ENCODE measurements around the gene PROZ. TPM values are rescaled to one million over a fixed set of nuclear protein-coding genes. Genes with fewer than 3 reads are reported as not detected.

Gene PROZ
- total and polyA plus RNA-seq, 5 donors, result 0.14 to 0.15 TPM; not detected in 3

DNA sequence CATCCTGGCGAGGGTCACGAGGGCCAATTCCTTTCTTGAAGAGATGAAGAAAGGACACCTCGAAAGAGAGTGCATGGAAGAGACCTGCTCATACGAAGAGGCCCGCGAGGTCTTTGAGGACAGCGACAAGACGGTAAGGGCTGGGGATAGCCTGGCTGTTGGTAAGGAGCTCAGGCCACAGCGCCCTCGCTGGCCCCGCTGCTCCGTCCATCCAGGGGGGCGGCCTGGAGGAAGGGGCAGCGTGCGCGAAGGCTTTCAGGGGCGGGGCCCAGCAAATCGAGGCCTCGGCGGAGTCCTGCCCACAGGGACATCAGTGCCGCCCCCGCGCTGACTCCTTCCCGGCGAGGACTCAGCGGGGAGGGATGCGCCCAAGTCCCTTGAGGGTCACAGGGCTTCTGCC lies 29.0 kb upstream of the PROZ start:
- H3K27ac ChIP-seq (ENCODE audit: low read length), result no peak overlapping the region
- intact Hi-C loops (cut with DNase I), result no loop called here
- H3K4me3 ChIP-seq (ENCODE audit: low read length), result peak overlapping the region; percentile 11
- peak in 1 of 3 donors; percentile 50 for DNase-seq
- no peaks in the 10 kb centered on the region for H3K27me3 ChIP-seq (ENCODE audit: control insufficient read depth, insufficient read depth)
- H3K9me3 ChIP-seq (ENCODE audit: control insufficient read depth, low read length), result no peaks in the 10 kb centered on the region
- peak; percentile 9 to 55 for ATAC-seq
- 68% methylated on average over 27 of the region's 27 CpGs for WGBS
- no peaks in the 10 kb centered on the region for H3K4me1 ChIP-seq (ENCODE audit: control insufficient read depth, insufficient read depth, low read length)

DNA sequence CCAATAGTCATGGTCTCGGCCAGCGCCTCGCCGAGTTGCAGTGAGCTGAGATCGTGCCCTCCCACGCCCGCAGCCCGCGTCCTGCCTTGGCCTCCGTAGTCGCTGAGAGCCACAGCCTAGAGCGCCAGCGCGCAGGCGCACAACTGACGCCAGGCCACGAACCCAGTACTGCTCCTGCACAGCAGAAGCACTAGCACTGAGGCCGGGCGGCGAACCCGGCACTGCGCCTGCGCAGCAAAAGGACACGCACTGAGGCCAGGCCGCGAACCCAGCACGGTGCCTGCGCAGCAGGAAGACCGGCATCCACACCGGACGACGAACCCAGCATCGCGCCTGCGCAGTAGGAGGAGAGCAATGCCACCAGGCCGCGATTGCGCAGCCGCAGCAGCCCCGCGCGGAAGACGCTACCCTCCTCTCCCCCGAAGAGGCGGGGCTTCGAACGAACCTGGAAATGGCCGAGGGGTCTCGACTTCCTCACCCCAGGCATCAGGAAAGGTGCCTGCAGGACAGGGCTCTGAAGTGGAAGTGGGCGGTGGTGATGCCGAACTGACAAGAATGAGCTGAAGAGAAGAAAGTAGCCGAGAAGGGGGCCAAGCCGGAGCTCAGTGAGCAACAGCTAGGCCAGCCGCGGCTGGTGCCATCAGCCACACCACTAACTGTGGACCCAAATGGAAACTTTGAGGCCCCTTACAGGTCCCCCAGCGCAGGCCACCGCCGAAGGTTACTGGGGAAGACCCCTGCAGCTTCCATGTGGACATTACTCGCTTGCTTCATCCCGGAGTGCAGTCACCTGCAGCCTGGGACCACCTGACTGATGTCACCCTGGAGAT lies 28.3 kb upstream of the PROZ start:
- ATAC-seq, result peak; percentile 81 to 87
- Histone ChIP-seq H3K4me3 (ENCODE audit: low read length) (peak overlapping the region; percentile 11), H3K9me3 (ENCODE audit: control insufficient read depth, low read length) (no peaks in the 10 kb centered on the region), H3K27me3 (ENCODE audit: control insufficient read depth, insufficient read depth) (no peaks in the 10 kb centered on the region), H3K4me1 (ENCODE audit: control insufficient read depth, insufficient read depth, low read length) (no peaks in the 10 kb centered on the region), H3K27ac (ENCODE audit: low read length) (no peak overlapping the region)
- WGBS, result 37% methylated on average over 60 of the region's 60 CpGs
- peak; percentile 73 to 86 (median 81) for DNase-seq
- intact Hi-C loops (cut with DNase I), result no loop called here

DNA sequence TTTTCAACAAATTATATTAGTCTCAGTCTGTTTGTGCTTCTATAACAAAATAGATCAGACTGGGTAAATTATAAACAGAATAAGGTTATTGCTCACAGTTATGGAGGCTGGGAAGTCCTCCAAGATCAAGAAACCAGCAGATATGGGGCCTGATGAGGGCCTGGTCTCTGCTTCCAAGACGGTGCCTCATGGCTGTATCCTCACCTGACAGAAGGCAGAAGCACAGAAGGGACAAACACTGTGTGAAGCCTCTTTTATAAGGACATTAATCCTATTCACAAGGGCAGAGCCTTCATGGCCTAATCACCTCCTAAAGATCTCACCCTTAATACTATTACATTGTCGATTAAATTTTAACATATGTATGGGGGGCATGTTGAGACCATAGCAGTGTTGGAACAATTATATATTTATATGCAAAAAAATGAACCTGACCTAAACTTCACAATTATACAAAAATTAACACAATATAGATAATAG lies 23.1 kb upstream of the PROZ start:
- Histone ChIP-seq H3K4me3 (ENCODE audit: low read length) (no peak overlapping the region), H3K27me3 (ENCODE audit: control insufficient read depth, insufficient read depth) (no peaks in the 10 kb centered on the region), H3K9me3 (ENCODE audit: control insufficient read depth, low read length) (no peaks in the 10 kb centered on the region), H3K27ac (ENCODE audit: low read length) (no peak overlapping the region), H3K4me1 (ENCODE audit: control insufficient read depth, insufficient read depth, low read length) (no peaks in the 10 kb centered on the region)
- ATAC-seq (no peak), DNase-seq (no peak)
- intact Hi-C loops (cut with DNase I), result no loop called here
- 88% methylated on average over 2 of the region's 2 CpGs for WGBS

DNA sequence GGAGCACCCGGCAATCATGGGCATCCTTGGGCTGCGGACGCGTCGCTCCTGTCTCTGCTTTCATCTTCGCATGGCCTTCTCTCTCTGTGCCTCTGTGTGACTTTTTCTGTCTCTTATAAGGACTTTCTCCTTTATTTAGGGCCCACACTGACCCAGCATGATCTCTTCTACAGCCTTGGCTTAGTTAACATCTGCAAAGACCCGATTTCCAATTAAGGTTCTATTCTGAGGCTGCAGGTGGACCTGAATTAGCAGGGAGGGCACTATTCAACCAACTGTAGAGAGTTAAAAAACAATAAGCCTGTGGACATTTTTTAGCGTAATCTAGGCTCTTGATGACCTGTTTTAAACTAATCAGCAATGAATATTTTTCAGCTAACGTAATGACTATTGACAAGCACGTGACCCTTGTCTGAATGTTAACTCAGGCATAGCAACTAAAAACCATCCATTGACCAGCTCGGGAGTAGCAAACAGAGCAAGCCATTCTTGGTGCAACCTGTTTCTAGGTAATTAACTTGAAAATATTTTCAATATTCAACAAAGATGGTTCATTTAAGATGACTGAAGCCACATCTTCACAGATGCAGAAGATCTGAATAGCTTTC lies 20.7 kb upstream of the PROZ start:
- Histone ChIP-seq H3K4me3 (ENCODE audit: low read length) (no peak overlapping the region), H3K4me1 (ENCODE audit: control insufficient read depth, insufficient read depth, low read length) (no peaks in the 10 kb centered on the region), H3K27ac (ENCODE audit: low read length) (no peak overlapping the region), H3K9me3 (ENCODE audit: control insufficient read depth, low read length) (no peaks in the 10 kb centered on the region), H3K27me3 (ENCODE audit: control insufficient read depth, insufficient read depth) (no peaks in the 10 kb centered on the region)
- ATAC-seq, result no peak
- DNase-seq, result no peak
- 84% methylated on average over 11 of the region's 11 CpGs for WGBS
- intact Hi-C loops (cut with DNase I), result no loop called here

DNA sequence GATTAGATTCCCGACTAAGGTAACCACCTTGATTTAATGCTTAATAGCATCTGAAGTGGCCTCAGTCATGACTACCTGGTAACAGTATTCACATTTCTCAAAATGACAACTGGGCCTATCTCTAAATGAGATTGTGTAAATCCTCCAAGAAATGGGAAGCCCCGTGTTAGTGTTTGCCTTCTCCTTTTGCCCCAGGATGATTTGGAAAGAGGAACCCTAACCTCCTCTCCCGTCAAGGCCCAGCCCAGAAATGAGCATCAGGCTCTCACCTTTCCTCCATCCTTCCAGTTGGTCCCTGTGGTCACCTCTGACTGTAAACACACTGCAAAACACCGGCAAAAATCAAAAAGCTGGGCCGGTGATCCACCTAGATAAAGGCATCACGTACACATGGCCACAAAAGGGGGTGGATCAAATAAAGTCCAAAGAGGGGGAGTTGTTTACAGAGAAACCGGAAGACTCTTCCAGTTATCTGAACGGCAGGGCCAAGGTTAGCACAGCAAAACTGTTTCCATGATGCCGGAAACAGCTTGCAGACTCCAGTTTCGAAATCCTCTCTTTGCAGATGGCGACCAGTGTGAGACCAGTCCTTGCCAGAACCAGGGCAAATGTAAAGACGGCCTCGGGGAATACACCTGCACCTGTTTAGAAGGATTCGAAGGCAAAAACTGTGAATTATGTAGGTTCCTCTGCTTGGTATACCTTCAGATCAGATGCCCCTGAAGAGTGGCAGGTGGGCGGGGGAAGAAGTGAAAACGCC lies 19.5 kb upstream of the PROZ start:
- DNase-seq, result no peak
- no peaks in the 10 kb centered on the region for H3K9me3 ChIP-seq (ENCODE audit: control insufficient read depth, low read length)
- ATAC-seq, result no peak
- H3K27me3 ChIP-seq (ENCODE audit: control insufficient read depth, insufficient read depth), result no peaks in the 10 kb centered on the region
- WGBS, result 76% methylated on average over 16 of the region's 16 CpGs
- no peak overlapping the region for H3K4me3 ChIP-seq (ENCODE audit: low read length)
- intact Hi-C loops (cut with DNase I), result no loop called here
- no peak overlapping the region for H3K27ac ChIP-seq (ENCODE audit: low read length)
- H3K4me1 ChIP-seq (ENCODE audit: control insufficient read depth, insufficient read depth, low read length), result no peaks in the 10 kb centered on the region

DNA sequence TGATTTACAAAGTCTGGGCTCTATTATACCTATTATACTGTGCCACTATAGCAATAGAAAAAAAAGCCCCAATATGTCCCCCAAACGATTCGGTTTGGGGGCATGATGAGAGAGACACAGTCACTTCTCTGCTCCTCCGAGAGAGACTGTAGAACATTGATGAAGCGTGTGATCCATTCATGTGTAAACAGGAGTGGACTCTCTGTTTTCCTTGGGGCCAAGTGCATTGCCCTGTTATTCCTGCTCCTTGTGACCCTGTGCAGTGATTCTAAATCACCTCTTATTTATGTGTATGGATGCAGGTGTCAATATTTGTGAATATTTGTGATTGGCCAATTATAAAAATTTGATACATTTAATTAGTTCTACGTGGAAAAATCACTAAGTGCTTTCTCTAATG lies 18.9 kb upstream of the PROZ start:
- ATAC-seq (no peak), DNase-seq (no peak)
- intact Hi-C loops (cut with DNase I), result no loop called here
- Histone ChIP-seq H3K27me3 (ENCODE audit: control insufficient read depth, insufficient read depth) (no peaks in the 10 kb centered on the region), H3K4me3 (ENCODE audit: low read length) (no peak overlapping the region), H3K4me1 (ENCODE audit: control insufficient read depth, insufficient read depth, low read length) (no peaks in the 10 kb centered on the region), H3K9me3 (ENCODE audit: control insufficient read depth, low read length) (no peaks in the 10 kb centered on the region), H3K27ac (ENCODE audit: low read length) (no peak overlapping the region)
- 85% methylated on average over 5 of the region's 5 CpGs for WGBS

DNA sequence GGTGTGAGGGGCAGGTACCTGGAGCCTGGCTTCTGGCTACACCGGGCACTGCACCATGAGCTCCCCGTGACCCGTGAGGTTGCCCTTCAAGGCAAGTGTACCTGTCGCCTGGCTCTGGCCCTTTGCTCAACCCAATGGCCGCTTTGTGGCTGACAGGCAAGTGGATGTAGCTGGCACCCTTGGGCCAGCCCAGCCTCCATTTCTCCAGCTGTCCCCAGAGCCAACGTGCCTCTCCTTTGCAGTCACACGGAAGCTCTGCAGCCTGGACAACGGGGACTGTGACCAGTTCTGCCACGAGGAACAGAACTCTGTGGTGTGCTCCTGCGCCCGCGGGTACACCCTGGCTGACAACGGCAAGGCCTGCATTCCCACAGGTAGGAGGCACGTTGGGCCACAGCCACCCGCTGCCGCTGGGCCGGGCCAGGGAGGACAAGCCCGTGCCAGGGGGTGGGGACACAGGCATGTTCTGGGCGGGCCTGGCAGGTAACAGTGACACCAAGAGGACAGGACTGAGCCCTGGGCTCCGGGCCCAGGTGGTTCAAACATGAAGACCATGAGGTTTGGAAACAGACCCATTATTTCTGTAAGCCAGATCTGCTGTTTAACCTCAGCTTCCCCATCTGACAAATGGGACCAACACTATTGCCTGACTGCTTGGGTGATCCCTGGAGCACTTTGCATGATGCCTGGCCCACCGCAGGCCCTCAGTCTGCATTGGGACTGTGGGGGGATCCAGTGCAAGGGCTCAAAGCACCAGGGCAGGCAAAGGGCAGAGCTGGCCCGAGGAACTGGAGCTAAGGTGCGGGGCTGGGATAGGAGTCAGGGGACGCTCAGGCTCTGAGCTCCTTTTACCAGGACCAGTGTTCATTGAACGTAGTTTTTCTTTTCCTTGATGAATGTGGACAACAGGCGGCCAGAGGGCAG lies 17.5 kb upstream of the PROZ start:
- Histone ChIP-seq H3K9me3 (ENCODE audit: control insufficient read depth, low read length) (no peaks in the 10 kb centered on the region), H3K4me3 (ENCODE audit: low read length) (no peak overlapping the region), H3K27me3 (ENCODE audit: control insufficient read depth, insufficient read depth) (no peaks in the 10 kb centered on the region), H3K4me1 (ENCODE audit: control insufficient read depth, insufficient read depth, low read length) (no peaks in the 10 kb centered on the region), H3K27ac (ENCODE audit: low read length) (no peak overlapping the region)
- intact Hi-C loops (cut with DNase I), result no loop called here
- peak in 1 of 2 donors; percentile 31 for ATAC-seq
- WGBS, result 92% methylated on average over 26 of the region's 26 CpGs
- no peak for DNase-seq

DNA sequence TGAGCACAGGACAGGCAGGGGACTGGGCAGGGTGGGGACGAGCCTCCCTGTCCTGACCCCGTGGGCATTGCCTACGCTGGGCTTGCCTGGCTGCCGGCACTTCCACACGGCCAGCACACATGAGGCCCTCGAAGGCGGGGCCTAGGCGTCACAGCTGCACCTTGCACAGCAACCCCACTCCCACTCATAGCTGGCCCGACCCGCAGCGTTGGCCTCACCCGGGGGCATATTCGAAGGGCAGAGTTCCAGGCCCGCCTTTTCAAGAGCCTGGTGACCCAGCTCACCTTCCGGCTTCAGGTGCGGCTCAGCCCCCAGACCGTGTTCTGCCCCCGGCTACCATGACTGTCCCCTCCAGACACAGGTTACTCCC lies 16.9 kb upstream of the PROZ start:
- H3K4me3 ChIP-seq (ENCODE audit: low read length), result no peak overlapping the region
- DNase-seq (no peak), ATAC-seq (no peak)
- H3K27ac ChIP-seq (ENCODE audit: low read length), result no peak overlapping the region
- H3K4me1 ChIP-seq (ENCODE audit: control insufficient read depth, insufficient read depth, low read length), result no peaks in the 10 kb centered on the region
- intact Hi-C loops (cut with DNase I), result no loop called here
- H3K27me3 ChIP-seq (ENCODE audit: control insufficient read depth, insufficient read depth), result no peaks in the 10 kb centered on the region
- WGBS, result 87% methylated on average over 18 of the region's 18 CpGs
- no peaks in the 10 kb centered on the region for H3K9me3 ChIP-seq (ENCODE audit: control insufficient read depth, low read length)

DNA sequence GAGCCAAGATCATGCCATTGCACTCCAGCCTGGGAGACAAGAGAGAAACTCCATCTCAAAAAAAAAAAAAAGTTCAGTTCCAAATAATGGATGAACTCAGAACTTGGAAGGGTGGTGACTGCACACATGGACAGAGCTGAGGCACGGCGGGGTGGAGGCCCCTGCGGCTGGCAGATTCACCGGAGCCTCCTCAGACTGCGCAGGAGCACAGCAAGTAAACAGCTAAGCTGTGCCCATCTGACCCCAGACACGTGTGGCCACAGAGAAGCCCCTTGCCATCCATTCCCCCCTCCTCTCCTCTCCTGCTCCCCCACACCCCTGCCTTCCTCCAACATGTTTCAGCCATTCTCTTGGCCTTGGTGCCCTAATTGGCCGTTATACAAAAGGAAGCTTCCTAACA lies 15.6 kb upstream of the PROZ start:
- no peaks in the 10 kb centered on the region for H3K27me3 ChIP-seq (ENCODE audit: control insufficient read depth, insufficient read depth)
- no peak for DNase-seq
- 82% methylated on average over 7 of the region's 7 CpGs for WGBS
- H3K4me3 ChIP-seq (ENCODE audit: low read length), result no peak overlapping the region
- H3K27ac ChIP-seq (ENCODE audit: low read length), result no peak overlapping the region
- intact Hi-C loops (cut with DNase I), result no loop called here
- no peak for ATAC-seq
- no peaks in the 10 kb centered on the region for H3K4me1 ChIP-seq (ENCODE audit: control insufficient read depth, insufficient read depth, low read length)
- no peaks in the 10 kb centered on the region for H3K9me3 ChIP-seq (ENCODE audit: control insufficient read depth, low read length)

DNA sequence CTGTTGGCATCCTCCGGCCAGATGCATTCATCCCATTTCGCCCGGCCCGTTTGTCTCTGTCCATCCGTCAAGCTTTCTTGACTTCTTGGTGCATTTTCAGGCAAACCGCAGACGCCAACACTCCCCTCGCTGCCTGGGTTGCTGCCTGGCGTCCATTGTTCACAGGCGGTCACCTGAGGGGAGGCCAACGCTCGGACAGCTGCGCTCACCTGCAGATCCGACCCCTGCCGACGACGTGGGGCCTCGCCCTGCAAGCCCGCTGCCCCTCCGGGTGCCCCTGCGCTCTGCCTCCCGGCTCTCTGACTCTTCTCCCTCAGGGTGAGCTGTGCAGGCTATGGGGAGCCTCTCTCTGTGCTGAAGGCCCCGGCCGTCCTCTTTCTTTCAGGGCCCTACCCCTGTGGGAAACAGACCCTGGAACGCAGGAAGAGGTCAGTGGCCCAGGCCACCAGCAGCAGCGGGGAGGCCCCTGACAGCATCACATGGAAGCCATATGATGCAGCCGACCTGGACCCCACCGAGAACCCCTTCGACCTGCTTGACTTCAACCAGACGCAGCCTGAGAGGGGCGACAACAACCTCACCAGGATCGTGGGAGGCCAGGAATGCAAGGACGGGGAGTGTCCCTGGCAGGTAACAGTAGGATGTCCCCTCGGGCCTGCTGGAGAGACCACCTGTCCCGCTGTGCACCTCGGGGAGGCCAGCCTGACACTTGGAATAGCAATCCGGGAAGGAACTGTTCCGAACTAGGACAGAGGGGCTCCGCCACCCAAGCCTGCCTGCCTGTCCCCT lies 14.8 kb upstream of the PROZ start:
- H3K9me3 ChIP-seq (ENCODE audit: control insufficient read depth, low read length), result no peaks in the 10 kb centered on the region
- H3K27ac ChIP-seq (ENCODE audit: low read length), result no peak overlapping the region
- H3K4me3 ChIP-seq (ENCODE audit: low read length), result no peak overlapping the region
- H3K27me3 ChIP-seq (ENCODE audit: control insufficient read depth, insufficient read depth), result no peaks in the 10 kb centered on the region
- 87% methylated on average over 39 of the region's 39 CpGs for WGBS
- intact Hi-C loops (cut with DNase I), result no loop called here
- no peaks in the 10 kb centered on the region for H3K4me1 ChIP-seq (ENCODE audit: control insufficient read depth, insufficient read depth, low read length)
- ATAC-seq (peak in 1 of 2 donors; percentile 32), DNase-seq (no peak)

Measured in right cardiac atrium (tissue), 5 donors.